Activated T-helper 1 cell treated with Interleukin-2 at 50 U/mL for 16 hours (primary cell): ENCODE data around the gene MEX3D.
"Not testable (repeated sequence)": the region's sequence is repeated elsewhere in the genome, so short reads cannot be mapped to it uniquely, and the experiment has no call there.

Source experiments
- DNase-seq: peaks from one replicate; pipeline ENCODE4 v3.0.0-alpha.2; 2020; ENCODE audit warnings: low read depth

Gene MEX3D

DNA sequence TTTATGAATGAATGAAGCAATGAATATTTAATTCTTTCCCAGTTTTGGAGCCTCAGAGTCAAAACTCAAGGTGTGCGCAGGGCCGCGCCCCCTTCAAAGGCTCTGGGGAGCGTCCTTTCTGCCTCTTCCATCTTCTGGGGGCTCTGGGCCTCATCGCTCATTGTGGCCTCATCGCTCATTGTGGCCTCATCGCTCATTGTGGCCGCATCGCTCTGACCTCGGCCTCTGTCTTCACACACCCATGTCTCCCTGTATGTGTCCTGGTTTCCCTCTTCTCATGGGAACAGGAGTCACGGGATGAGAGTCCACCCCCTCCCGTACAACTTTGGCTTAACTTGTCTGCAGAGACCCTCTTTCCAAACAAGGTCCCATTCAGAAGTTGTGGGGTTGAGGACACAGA, 3.2 kb upstream of the MEX3D start:
- DNase-seq, result no peak

- no peak for DNase-seq
These were observed 2.7 kb upstream of the MEX3D start for GRCh38 chr19:1570836-1571235.

- DNase-seq, result no peak
These were observed 1.9 kb upstream of the MEX3D start for GRCh38 chr19:1569997-1570396.

GRCh38 chr19:1567848-1568227, 287 bp downstream of the MEX3D start:
- no peak for DNase-seq

DNA sequence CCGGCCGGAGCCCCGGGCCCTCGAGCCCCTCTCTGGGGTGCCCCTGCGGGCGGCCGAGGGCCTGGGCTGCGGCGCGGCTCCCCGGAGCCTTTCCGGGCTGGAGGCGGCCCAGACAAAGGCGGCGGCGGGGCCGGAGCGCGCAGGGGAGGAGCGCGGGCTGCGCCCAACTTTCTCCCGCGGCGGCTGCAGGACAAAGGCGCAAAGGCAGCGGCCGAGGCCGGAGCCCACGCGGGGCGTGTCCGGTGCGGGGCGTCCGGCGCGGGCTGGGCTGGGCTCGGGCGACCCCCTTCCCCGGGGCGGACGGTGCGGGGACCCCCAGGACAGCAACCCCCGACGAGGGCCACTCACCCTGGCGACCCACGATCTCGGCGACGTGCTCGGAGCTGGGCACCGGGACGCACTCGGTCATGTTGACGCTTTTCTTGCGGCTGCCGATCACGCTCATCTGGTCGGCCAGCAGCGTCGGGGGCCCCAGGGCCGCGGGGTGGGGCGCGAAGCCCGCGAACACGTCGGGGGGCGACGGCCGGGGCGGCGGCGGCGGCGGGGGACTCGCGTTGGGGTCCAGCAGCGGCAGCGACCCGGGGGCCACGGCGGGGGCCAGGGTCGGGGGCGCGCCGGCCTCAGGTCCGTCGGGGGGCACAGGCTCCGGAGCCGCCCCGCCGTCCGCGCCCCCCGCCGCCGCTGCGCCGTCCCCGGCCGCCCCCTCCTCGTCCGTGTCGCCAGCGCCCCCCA, 843 bp downstream of the MEX3D start:
- DNase-seq, result no peak

DNA sequence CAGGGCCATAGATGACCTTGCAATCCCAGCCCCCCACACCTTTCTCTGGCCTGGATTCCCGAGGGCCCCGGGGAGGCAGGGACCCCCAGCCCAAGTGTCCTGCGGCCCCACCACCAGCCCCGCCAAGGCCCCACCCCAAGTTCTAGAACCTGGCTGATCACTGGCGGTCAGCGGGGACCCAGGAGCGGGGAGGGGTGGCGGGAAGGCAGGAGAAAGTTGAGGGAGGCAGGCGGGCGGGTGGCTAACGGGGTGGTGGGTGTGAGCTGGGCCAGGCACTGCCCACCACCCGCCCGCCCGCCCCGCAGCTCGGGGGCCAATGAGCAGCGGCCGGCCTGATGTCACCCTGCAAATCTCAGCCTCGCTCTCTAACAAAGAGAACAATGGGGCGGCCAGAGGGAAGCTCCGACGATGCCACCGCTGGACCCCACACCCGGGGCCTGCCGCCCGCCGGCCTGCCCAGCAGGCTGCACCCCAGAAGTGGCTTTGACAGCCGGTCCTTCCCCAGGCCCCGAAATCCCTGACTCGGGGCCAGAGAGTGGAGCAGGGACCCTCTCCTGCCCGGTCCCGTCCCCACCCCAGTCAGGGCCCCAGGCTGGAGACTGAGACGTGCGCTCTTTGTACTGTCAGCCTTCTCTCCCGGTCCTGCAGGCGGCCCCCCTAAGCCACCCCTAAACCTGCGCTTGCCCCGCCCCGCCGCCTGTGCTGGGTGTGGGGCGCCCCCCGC, 1.6 kb downstream of the MEX3D start:
- no peak for DNase-seq

GRCh38 chr19:1563251-1563650, 4.9 kb downstream of the MEX3D start:
- no peak for DNase-seq

DNA sequence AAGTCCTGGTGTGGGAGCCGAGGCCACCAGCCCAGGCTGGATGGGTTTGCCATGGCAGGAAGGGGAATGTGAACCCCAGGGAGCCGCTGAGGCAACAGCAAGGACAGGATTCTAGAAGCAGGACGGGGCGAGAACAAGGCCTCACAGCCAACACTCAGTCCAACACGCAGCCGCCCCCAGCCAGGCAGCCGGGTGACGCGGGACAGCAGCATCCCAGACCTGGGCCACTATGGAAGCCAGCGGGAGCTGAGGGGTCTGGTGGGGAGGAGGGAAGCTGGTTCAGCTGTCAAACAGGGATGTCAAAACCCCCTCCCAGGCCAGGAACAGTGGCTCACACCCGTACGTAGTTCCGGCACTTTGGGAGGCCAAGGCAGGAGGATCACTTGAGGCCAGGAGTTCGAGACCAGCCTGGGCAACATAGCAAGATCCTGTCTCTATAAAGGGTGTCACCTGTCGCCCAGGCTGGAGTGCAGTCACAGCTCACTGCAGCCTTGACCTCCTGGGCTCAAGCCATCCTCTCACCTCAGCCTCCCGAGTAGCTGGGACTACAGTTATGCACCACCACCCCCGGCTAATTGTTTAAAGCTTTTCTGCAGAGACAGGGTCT, 6.8 kb downstream of the MEX3D start:
- no peak for DNase-seq

GRCh38 chr19:1560286-1560882, 7.7 kb downstream of the MEX3D start:
- DNase-seq, result no peak

- DNase-seq, result no peak
These were observed 9.6 kb downstream of the MEX3D start for GRCh38 chr19:1558552-1558951.

DNA sequence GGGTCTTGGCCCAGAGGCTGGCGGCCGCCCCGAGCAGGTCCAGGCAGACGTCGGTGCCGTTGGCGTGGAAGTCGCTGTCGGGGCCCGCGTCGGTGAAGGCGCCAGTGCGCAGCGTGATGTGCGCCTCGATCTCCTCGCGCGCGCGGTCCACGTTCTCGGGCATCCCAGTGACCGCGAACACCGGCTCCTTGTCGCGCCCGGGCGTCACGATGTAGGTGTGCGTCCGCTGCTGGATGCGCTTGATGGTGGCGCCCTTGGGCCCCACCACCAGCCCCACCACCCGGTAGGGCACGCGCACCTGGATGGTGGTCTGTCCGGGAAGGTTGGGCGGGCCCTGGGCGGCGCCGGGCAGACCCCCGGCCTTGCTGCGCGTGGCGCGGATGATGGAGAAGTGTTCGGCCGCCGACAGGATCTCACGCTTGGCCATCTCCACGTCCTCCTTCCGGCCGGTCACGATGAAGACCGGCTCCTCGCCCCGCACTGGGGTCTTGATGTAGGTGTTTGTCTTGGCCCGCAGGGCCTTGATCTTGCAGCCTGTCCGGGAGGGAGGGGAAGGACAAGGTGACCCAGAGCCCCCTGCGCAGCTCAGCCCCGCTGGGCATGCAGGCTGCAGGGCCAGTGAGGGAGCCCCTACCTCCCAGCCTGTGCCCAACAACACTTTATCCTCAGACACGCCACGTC, 11.6 kb downstream of the MEX3D start:
- DNase-seq, result no peak

GRCh38 chr19:1555487-1556389, 12.4 kb downstream of the MEX3D start:
- no peak for DNase-seq

DNA sequence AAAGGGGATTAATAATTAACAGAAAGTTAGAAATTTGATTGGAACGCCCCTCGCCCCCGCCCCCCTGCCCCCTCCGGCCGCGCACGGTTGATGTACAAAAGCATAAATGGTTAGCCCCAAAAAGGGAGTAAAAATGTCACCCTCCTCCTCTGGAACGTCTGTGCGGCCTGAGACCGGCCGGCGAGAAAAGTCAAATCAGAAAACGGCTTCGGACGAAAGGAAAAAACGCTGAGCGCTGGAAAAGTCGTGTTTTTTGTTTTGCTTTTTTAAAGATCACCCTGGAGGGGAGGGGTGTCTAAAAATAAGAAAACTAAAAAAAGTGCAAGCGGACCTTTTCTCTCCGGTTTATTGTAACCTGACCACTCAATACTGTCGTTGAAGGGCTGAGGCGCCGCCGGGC, 13.2 kb downstream of the MEX3D start:
- no peak for DNase-seq

GRCh38 chr19:1553415-1553814, 14.7 kb downstream of the MEX3D start:
- no peak for DNase-seq

DNA sequence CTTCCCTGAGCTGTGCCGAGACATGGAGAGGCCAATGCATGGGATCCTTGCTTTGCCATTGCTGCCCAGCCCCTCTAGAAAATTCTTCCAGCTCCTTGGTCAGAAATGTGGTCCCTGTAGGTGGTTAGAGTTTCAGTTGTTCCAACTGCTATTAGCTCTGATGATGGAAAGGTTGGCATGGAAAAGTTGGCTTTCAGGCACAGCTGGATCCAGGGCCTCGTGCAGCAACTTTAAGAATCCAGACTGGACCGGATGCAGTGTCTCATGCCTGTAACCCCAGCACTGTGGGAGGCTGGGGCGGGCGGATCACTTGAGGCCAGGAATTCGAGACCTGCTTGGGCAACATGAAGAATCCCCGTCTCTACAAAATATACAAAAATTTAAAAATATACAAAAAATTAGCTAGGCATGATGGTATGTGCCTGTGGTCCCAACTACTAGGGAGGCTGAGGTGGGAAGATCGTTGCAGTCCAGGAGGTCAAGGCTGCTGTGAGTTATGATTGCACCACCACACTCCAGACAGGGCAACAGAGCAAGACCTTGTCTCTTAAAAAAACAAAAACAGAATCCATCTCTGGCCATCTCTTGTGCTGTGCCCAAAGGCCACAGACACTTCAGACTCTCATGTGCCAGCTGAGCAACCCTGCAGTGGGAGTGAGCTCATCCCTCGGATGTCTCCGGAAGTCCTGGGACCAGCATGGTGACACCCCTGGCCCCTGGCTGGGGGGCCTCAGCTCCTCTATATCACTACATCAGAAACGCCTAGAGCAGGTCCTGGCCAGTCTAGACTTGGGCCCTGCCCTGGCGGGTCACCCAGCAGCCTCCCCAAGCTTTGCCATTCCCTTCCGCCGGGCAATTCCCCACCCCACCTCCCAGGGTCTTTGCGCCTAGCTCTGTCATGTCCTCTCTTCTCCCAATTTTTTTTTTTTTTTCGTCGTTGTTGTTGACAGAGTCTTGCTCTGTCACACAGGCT, 16.8 kb downstream of the MEX3D start:
- no peak for DNase-seq

DNA sequence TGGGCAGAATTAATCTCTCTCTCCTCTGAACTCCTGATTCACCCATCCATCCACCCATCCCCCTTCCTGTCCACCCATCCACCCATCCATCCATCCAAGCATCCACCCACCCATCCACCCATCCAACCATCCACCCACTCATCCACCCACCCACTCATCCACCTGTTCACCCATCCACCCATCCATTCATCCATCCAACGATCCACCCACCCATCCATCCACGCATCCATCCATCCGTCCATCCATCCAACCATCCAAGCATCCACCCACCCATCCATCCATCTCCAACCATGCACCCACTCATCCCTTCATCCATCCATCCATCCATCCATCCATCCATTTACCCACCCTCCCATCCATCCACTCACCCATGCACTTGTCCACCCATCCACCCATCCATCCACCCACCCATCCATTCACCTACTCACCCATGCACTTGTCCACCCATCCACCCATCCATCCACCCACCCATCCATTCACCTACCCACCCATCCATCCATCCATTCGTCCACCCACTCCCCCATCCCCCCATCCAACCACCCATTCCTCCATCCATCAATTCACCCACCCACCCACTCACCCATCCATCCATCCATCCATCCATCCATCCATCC, 18.7 kb downstream of the MEX3D start:
- DNase-seq, result no peak

DNA sequence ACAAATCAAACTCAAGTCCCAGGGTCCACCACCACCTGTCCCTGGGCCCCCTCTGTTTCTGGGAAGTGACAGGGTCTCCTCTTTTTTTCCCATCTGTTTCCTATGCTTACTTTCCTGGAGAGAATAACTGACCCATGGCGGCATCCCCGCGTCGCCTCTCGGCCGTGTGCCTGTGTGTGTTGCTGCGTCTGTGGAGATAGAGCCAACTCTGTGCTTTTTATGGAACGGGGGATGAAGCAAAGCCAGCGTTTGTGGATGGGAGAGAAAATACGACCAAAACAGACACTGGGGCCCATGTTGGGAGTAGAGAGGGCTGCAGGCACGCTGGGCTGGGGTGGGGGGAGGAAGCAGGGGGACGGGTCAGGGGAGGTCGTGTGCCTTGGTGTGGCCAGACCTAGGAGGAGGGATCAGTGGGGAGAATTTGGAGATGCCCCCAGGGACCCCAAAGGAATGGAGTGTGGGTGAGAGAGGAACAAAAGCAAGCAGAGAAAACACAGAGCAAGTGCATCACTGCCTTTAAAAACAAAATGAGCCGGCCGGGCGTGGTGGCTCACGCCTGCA, 27.7 kb downstream of the MEX3D start:
- DNase-seq, result no peak

GRCh38 chr19:1539749-1540148, 28.4 kb downstream of the MEX3D start:
- not testable (repeated sequence) for DNase-seq

GRCh38 chr19:1538978-1539377, 29.1 kb downstream of the MEX3D start:
- DNase-seq, result no peak
